Cardiac fibroblast (primary cell): Measurements from ENCODE around the gene ETNK2.

ENCODE experiments used
- DNase-seq, 2 donors: peaks; one replicate each; pipeline versions ENCODE4 v3.0.0 to v3.0.0-alpha.2; 2010; ENCODE audit warnings: low read depth in 2 of 2
- H3K4me3 ChIP-seq, 2 donors: replicated peaks in 1 of 2; 1 replicate in 1 of 2; 2 replicates in 1 of 2; pipeline ENCODE4 v1.5.1; 2011; ENCODE audit warnings: low read depth in 2 of 2, low read length in 2 of 2, mild to moderate bottlenecking in 2 of 2, moderate library complexity in 1 of 2
- TF ChIP-seq, protein P1 (sequence below): IDR thresholded peaks from one replicate; pipeline ENCODE4 v1.5.1; 2011; ENCODE audit warnings: low read depth, mild to moderate bottlenecking, low read length, inconsistent platforms

The ETNK2 gene

DNA sequence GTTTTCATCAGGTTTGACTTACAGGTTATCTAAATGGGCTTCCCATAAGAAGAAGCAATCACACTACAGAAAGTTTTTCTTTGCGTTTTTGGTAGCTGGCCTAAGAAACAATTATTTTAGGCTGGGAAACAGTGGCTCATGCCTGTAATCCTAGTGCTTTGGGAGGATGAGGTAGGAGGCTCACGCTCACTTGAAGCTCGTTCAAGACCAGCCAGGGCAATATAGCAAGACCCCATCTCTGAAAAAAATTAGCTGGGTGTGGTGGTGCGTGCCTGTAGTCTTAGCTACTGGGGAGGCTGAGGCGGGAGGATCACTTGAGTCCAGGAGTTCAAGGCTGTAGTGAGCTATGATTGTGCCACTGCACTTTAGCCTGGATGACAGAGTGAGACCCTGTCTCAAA is 15.9 kb upstream of the ETNK2 start:
- no peak for DNase-seq
- no peak overlapping the region for H3K4me3 ChIP-seq
- TF ChIP-seq, protein P1, sequence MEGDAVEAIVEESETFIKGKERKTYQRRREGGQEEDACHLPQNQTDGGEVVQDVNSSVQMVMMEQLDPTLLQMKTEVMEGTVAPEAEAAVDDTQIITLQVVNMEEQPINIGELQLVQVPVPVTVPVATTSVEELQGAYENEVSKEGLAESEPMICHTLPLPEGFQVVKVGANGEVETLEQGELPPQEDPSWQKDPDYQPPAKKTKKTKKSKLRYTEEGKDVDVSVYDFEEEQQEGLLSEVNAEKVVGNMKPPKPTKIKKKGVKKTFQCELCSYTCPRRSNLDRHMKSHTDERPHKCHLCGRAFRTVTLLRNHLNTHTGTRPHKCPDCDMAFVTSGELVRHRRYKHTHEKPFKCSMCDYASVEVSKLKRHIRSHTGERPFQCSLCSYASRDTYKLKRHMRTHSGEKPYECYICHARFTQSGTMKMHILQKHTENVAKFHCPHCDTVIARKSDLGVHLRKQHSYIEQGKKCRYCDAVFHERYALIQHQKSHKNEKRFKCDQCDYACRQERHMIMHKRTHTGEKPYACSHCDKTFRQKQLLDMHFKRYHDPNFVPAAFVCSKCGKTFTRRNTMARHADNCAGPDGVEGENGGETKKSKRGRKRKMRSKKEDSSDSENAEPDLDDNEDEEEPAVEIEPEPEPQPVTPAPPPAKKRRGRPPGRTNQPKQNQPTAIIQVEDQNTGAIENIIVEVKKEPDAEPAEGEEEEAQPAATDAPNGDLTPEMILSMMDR = no peak

DNA sequence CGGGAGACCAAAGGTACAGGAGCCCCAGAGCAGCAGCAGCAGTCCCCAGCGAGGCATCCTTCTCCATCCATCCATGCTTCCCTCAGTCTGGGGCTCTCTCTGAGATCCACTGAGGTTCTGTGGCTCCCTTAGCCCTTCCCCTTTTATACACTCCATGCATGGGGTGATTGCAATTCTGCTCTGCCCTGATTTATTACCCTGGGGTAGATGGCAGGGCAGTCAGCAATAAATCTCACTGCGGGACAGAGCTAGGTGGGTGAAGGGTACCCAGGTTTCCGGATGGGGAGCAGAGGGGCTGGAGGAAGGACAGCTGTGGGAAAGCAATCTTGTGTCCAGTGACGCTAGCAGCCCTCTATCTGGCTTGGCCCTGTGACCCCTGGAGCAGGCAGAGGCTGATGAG is 14.4 kb upstream of the ETNK2 start, which contains the start of gene REN:
REN (minus strand) TSS at position 119 of the 400 bp plus-strand sequence; CDS start at position 75, 44 bp downstream.
- TF ChIP-seq, protein P1 = no peak
- H3K4me3 ChIP-seq = no peak within 1 kb of the TSS
- no peak for DNase-seq

DNA sequence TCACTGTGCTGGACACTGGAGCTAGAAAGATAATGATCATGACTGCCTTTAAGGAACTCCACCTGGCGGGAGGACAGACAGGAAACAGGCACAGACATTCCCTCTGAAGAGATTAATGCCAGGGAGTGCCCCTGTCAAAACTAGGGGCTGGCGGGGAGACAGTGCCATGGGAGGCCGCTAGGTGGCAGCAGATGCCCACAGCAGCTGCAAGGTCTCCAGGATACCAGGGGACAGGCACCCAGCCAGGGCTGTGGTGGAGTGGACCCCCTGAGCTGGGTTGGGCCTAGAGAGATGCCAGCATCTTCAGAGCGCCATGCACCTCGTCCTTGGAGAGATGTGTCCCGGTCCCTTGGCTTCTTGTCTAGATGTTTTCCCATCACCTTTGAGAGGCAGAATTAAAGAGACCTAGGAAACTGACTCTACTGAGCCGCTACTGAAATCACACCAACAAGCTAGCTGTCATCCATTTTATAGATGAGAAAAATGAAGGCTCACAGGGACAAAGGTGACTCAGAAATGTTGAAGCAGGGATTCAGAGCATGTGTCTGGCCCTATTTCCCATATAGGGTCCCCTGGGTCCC is 10.7 kb upstream of the ETNK2 start:
- peak; percentile 70 for DNase-seq
- TF ChIP-seq, protein P1 = peak; percentile 99

DNA sequence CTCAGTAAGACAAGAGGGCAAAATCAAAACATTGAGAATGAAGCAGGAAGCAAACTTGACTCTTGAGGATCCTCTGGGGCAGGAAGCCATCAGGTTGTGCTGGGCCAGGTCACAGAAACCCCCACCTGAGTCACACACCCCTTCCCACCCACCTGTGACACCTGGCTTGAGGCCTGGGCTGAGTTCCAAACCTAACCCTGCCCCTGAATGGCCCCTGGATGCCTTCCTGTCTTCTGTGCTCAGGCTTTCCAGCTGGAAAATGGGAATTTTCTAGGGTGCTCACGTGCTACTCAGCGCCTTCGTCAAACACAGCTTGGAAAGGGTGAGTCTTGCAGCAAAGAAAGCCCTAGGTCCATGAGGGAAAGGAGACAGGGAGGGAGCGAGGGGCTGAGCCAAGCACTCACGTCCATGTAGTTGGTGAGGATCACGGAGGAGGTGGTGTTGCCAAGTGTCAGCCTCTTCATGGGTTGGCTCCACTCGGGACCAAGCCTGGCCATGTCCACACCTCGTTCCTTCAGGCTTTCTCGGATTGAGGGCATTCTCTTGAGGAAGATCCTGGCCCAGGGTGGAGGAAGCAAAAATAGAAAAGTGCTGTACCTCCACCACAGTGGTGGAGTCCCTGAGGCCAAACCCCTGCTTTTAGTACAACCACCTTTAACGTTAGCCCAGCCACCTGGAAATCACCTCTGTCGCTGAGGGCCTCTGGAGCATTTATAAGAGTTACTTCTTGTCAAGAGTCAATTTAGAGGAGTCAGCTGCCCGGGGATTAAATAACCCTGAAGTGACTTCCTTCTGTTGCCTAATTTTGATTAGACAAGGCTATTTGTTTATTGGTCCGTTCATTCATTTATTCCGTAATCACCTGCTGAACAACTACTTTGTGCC is 10.0 kb upstream of the ETNK2 start:
- TF ChIP-seq, protein P1 = no peak

More for the DNA sequence above, 10.7 kb upstream of the ETNK2 start:
- no peak overlapping the region for H3K4me3 ChIP-seq

DNA sequence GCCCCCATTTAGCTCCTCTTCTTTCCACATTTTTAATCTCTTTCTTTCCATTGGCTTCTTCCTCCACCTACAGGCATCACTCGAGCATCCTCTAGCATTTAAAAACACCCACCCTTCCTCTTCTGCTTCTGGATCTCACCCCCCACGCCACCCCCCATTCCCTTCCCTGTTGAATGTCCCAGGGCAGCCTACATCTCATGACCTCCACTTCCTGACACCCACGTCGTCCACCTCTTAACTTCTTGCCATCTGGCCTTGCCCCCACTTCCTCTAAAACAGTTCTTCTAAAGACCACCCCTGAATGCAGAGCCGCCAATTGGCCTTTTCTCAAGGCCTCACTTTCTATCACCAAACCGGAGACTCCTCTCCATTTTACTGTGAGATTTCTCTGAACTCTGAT is 6.1 kb upstream of the ETNK2 start:
- no peak overlapping the region for H3K4me3 ChIP-seq
- no peak for DNase-seq
- TF ChIP-seq, protein P1 = no peak

More for the DNA sequence above, 10.0 kb upstream of the ETNK2 start:
- no peak for DNase-seq
- no peak overlapping the region for H3K4me3 ChIP-seq

DNA sequence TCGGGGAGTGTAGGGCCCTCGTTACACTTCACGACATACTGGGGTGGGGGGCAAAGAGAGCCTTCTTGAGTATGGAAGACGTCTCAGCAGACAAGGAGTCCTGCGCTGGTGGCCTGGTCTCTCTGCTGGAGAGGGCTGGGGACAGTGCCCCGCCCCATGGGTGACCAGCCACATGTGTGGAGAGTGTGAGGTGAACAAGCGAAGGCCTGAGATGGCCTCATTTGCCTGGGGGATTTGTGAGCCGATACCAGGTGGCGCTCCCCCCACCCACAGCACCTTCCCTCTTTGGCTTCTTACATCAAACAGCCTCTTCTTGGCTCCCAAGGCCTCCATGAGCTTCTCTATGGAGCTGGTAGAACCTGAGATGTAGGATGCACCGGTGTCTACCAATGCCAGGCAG is 4.0 kb upstream of the ETNK2 start:
- no peak overlapping the region for H3K4me3 ChIP-seq
- DNase-seq = no peak

More for the DNA sequence above, 4.0 kb upstream of the ETNK2 start:
- TF ChIP-seq, protein P1 = no peak
